ENCODE measurements around the gene TP53I11. TPM values are rescaled to one million over a fixed set of nuclear protein-coding genes. Genes with fewer than 3 reads are reported as not detected.

The TP53I11 gene
- total and polyA plus RNA-seq, 9 of the 15 experiments (the other 6 are each of a cell fraction or from before 2014, with no cell fraction given), result 0.14 to 2.5 (median 1.2) TPM; not detected in 2

- TF ChIP-seq STAG1 (CRISPR knock-in tag; IDR thresholded peaks at IDR 0.05; ENCODE audit: borderline replicate concordance) (peak; percentile 89; the same call in 1 of the 2 replicates), GTF2F1 (IDR thresholded peaks at IDR 0.05; ENCODE audit: low read depth, low read length) (no peak), E2F8 (IDR thresholded peaks at IDR 0.05; ENCODE audit: low read depth, partially characterized antibody) (no peak), MTA2 (IDR thresholded peaks at IDR 0.05; ENCODE audit: low read depth) (no peak), ATF6 (CRISPR knock-in tag; IDR thresholded peaks at IDR 0.05) (no peak), CREM (IDR thresholded peaks at IDR 0.05; ENCODE audit: low read depth) (0 out of 2 replicates have a peak, but pooled peaks have one; percentile 39), RAD21 (CRISPR knock-in tag; conservative IDR thresholded peaks at IDR 0.05 in 1 of 2, IDR thresholded peaks at IDR 0.05 in 1 of 2) (peak; percentile 84 to 92), TEAD1 (CRISPR knock-in tag; IDR thresholded peaks at IDR 0.05) (0 out of 4 replicates have a peak, but pooled peaks of 1 of the 2 experiments have one; percentile 39), FOXP1 (CRISPR knock-in tag; IDR thresholded peaks at IDR 0.05) (peak; percentile 64; the same call in 1 of the 2 replicates), SMC3 (conservative IDR thresholded peaks at IDR 0.05; ENCODE audit: insufficient read depth, low read depth, low read length) (peak; percentile 87), GTF2A2 (tag; IDR thresholded peaks at IDR 0.05) (no peak), CTBP1 (IDR thresholded peaks at IDR 0.05; ENCODE audit: borderline replicate concordance) (peak; percentile 32; the same call in 1 of the 2 replicates)
- TF ChIP-seq, protein P1, sequence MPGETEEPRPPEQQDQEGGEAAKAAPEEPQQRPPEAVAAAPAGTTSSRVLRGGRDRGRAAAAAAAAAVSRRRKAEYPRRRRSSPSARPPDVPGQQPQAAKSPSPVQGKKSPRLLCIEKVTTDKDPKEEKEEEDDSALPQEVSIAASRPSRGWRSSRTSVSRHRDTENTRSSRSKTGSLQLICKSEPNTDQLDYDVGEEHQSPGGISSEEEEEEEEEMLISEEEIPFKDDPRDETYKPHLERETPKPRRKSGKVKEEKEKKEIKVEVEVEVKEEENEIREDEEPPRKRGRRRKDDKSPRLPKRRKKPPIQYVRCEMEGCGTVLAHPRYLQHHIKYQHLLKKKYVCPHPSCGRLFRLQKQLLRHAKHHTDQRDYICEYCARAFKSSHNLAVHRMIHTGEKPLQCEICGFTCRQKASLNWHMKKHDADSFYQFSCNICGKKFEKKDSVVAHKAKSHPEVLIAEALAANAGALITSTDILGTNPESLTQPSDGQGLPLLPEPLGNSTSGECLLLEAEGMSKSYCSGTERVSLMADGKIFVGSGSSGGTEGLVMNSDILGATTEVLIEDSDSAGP (CRISPR knock-in tag; IDR thresholded peaks at IDR 0.05), result 0 out of 2 replicates have a peak, but pooled peaks have one; percentile 65
Observed at GRCh38 chr11:44893846-44894617, 56.7 kb downstream of the TP53I11 start (continued).

Measured in K562 (cell line).